GM12801 (cell line): Measurements from ENCODE around the gene CCNB2.

Experiments
- TF ChIP-seq, protein P1 (sequence below): IDR thresholded peaks from one replicate; pipeline ENCODE4 v1.5.1; 2011; ENCODE audit warnings: control low read depth; ENCODE audit not compliant: insufficient read length; ENCODE audit errors: extremely low read depth

The CCNB2 gene

DNA sequence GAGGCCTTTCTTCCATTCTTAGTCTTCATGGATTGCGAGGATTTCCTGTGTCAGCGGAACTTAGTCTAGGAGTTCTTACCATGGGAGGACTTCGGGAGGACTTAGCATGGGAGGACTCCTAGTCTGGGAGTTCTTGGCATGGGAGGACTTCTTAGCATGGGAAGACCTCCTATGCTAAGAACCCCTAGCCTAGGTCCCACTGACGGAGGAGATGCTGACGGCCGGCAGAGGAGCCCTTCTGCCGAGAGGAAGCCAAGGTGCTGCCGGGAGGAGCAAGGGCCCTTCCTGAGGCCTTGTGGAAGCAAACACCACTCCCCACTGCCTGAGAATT lies 66.1 kb downstream of the CCNB2 start:
- TF ChIP-seq, protein P1, sequence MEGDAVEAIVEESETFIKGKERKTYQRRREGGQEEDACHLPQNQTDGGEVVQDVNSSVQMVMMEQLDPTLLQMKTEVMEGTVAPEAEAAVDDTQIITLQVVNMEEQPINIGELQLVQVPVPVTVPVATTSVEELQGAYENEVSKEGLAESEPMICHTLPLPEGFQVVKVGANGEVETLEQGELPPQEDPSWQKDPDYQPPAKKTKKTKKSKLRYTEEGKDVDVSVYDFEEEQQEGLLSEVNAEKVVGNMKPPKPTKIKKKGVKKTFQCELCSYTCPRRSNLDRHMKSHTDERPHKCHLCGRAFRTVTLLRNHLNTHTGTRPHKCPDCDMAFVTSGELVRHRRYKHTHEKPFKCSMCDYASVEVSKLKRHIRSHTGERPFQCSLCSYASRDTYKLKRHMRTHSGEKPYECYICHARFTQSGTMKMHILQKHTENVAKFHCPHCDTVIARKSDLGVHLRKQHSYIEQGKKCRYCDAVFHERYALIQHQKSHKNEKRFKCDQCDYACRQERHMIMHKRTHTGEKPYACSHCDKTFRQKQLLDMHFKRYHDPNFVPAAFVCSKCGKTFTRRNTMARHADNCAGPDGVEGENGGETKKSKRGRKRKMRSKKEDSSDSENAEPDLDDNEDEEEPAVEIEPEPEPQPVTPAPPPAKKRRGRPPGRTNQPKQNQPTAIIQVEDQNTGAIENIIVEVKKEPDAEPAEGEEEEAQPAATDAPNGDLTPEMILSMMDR, result no peak

DNA sequence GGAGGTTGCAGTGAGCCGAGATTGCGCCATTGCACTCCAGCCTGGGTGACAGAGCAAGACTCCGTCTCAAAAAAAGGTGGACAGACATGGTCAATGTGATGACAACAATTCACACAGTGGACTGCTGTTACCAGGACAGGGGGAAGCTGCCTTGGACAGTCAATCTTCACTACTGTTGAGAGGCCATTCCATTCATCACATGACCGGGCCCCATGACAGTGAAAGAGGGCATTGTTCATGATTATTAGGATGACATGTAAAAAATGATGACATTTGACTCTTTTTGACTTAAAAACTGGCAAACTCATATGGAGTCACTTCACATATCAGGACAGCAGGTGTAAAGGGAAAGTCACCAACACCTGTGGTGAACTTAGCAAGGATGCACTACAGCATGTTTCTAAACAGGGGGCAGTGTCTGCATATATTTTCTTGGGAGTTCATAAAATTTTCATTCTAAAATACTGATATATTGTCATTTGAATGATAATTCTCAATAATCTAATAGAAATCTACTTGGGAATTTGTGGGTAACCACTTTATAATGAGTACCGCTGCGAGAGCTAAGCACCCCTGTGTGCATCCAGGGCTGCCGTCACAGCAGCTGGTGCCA lies 67.4 kb downstream of the CCNB2 start:
- TF ChIP-seq, protein P1, result no peak

DNA sequence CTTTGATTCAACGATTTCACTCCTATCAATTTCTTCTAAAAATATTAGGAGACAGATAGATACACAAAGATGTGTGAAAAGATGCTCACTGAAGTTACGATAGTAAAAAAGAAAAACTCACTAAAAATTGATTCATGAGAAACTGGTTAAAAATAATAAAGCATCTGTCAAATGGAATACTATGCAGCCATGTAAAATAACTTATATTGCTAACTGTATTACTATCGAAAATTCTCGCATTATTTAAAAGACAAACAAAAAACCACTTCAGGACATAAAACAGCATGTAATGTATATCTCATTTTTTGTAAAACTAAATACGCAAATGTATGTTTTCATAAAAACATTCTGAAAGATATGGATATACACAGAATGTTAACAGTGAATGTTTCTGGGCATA lies 68.2 kb downstream of the CCNB2 start:
- TF ChIP-seq, protein P1, result no peak

DNA sequence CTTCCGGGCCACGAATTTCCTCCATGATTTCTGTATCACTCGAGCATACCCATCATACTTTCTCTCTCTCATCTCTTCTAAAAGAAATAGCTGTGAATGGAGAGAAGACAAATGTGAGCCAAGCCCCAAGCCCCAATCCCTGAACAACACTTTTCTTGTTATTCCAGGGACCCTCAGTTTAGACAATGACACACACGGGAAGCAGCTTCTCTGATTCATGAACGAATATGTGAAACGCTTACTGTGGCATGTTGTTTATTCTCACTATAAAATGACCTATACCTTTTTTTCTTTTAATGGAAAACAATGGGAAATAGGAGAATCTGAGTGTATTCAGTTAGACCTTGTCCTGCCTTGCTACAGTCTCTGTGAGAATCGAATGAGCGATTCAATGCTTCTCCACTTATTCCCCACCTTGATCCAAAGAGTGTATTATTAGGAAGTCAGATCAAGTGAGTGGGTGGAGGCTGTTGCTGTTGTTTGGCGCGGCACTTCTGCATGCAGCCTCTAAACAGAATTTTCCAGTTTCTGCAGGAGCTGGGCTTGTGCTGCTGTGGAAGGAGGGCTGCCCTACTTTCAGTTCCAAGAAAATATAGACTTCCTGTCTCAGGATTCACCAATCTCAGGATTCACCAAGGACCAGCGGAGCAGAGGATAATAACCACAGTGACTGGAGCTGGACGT lies 69.3 kb downstream of the CCNB2 start:
- TF ChIP-seq, protein P1, result no peak
